GM19452 (cell line): Measurements from ENCODE around the gene MAP1B.

ENCODE experiments used
- ATAC-seq: cut with Tn5 transposase; IDR thresholded peaks from one replicate; pipeline ENCODE4 v1.9.1; 2021; ENCODE audit not compliant: unreplicated experiment

Gene MAP1B

DNA sequence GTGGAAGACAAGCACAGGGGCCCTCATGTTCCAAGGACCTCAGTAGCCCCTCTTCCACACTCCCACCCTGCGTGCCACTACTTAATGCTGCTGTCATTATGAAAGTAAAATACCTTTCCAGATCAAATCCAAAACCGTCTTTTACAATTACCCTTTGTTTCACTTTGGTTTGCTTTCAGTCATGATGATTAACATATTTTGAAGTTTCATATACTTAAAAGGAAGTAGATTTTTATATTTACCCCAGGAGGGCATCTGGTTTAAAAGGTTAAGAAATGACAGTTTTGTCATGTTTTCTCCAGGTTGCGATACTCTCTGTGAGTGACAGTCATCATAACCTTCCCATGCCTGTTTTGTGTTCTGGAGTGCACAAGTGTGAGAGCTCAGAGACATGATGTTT, 13.5 kb upstream of the MAP1B start:
- peak; percentile 66 for ATAC-seq

DNA sequence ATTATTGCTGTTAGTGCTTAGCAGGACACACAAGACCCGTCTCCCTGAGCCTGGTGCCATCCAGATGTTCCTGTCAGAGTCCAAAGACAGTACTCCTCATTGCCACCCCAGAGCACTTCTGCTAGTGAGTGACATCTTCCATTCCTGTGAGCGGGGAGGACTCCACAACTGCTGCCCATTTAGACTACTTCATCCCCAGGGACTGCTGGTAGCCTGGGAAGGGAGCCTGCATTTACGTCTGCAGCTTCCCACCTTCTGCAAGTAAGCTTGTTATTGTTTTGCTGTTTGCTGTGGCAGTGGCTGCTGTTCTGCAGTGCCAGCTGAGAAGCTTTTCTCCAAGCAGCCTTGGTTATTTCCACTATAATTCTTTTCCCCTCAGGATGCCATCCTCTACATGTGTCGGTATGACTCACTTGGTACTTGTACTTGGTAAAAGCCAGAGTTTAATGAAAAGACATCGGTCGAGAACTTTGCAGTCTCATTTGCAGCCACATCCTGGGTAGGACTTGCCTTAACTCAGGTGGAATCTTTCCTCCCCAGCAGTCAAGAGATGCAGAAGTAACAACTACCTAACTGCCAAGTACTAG, 10.6 kb upstream of the MAP1B start:
- ATAC-seq, result no peak

GRCh38 chr5:72101828-72102227, 5.4 kb upstream of the MAP1B start:
- ATAC-seq, result no peak

GRCh38 chr5:72106817-72107130, 501 bp upstream of the MAP1B start:
- no peak for ATAC-seq

- ATAC-seq, result peak; percentile 48
These were observed 576 bp downstream of the MAP1B start for GRCh38 chr5:72107901-72108201.

GRCh38 chr5:72108202-72109061, 1.2 kb downstream of the MAP1B start:
- peak; percentile 35 for ATAC-seq

GRCh38 chr5:72109062-72109411, 1.8 kb downstream of the MAP1B start:
- no peak for ATAC-seq

DNA sequence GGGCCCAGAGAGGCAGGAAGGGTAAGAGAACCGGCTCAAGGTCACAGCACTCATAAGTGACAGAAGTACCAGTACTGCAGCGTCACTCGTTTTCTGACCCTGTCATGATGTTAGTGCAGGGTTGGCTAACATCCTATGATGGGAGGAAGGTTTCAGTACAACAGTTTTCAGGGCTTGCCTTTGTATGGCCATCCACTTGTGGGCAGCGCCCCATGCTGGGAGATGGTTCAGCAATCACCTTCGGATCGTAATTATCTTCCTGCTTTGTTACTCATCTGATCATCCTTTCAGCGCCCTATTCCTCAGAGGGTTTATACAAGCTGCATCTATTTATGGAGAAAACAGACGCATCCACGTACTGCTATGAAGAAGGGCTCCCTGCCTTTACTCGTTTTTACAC, 2.4 kb downstream of the MAP1B start:
- no peak for ATAC-seq

- no peak for ATAC-seq
These were observed 3.2 kb downstream of the MAP1B start for GRCh38 chr5:72110394-72111013.

GRCh38 chr5:72112389-72112788, 5.1 kb downstream of the MAP1B start:
- ATAC-seq, result no peak

- ATAC-seq, result no peak
These were observed 7.4 kb downstream of the MAP1B start for GRCh38 chr5:72114629-72115028.

DNA sequence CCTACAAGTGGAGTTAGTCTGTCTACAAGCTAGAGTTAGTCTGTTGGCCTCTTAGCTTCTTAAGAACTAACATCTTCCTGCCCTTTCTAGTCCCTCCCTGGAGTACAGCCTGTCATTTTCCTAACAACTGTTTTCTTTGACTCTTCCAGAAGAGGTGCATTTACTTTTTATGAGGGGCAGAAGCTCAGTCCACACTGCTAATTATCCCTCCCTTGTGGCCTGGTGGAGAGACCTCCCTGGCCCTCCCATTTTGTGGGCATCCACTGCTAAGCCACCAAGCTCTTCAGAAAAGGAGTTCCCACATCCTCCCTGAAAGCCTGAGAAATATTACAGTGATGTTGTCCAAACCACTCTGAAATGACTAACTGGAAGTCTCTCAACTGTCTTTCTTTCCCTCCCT, 8.0 kb downstream of the MAP1B start:
- ATAC-seq, result no peak

- no peak for ATAC-seq
These were observed 10.0 kb downstream of the MAP1B start for GRCh38 chr5:72117307-72117706.

DNA sequence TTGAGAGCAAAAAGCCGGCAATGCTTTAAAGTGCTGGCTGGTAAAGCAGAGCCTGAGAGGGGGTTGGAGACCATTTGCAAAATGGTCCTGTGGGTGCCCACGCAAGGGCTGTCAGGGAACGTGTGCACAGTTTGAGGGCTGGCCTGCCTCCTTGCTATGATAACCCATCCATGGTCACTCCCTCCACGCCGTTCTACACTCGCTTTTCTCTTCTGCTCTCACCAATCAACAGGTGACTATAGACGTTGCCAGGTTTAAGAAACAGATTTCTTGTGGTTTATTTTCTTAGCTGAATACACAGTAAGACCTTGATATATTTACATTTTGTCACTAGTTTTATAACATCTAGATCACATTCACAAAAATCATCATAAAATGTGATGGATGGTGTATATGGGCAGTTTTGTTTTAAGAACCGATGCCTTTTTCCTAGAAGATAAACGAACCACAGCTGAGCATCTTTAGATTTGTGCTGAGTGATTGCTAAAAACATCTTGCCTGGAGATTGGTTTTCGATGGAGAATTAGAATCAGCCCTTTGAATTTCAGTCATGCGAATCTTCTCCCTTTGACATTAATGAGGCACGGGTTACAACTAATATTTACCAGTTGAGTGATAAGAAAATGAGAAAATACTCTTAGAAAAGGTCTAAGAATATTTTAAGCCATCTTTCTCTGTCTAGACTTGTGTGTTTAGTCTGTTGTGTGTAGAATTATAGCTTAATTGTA, 13.9 kb downstream of the MAP1B start:
- ATAC-seq, result no peak

- no peak for ATAC-seq
These were observed 14.6 kb downstream of the MAP1B start for GRCh38 chr5:72121780-72122445.

DNA sequence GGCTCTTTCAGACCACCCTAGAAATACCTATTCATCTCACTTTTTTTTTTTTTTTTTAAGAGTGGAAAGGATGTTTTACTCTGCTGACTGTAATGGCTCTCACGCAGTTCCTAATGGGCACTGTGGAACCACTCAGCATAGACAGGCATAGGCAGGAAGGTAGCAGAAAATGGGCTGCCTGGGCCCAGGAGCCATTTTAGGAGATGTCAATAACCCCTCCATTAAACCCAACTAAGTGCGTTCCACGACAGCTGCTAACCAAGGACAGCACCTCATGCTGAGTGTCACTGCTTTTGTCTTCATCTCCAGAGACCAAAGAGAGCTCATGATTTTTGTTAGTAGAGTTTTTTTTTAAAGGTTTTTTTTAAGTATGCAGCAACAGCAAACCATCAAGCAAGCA, 15.3 kb downstream of the MAP1B start:
- no peak for ATAC-seq

DNA sequence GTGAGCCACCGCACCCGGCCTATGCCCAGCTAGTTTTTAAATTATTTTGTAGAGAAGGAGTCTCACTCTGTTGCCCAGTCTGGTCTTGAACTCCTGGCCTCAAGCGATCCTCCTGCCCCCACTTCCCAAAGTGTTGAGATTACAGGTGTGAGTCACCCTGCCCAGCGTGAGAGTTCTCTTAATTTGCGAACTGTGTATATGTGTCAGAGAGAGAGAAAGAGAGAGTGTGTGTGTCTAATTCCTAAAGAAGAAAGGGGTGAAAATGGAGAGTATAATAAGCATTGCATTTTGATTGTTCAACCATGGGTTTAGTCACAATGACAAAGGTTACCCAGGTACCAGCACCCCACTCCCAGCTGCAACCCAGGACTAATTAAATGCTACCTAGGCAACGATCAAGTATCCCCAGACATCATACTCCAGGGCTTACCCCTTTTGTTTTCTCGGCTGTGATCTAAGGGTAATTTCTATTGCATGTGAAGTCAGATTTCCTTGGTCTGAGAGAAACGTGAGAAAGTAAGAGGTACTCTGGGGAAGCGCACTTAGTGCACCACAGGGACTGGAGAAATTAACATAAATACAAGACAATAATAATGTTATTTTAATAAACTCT, 16.6 kb downstream of the MAP1B start:
- no peak for ATAC-seq

DNA sequence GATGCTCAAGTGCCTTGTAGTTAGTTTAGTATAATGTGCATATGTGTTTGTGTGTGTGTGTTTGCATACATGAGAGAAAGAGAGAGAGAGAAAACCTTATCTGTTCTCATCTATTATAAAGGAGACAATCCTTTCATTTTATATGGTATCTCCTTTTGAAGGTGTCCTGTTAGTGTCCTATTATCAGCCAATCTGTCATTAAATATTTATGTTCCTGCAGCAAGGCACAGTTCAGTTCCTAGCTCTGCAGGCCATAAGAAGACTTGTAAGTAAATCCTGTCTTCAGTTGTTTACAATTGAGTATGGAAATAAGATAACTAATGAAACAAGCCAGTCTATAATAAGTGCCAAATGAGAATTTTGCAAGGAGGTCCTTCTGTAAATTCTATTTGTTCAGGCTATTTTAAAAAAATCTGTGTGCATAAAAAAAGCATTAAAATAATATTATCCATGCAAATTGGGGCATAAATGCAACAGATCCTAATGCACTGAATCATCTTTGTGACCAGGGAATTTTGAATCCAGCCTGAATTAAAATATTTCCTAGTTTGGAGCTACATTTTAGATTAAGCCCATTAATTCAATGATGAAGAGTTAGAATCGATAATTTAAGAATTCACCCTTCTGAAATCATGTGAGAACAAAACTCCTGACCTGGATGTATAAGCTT, 18.1 kb downstream of the MAP1B start:
- ATAC-seq, result no peak

DNA sequence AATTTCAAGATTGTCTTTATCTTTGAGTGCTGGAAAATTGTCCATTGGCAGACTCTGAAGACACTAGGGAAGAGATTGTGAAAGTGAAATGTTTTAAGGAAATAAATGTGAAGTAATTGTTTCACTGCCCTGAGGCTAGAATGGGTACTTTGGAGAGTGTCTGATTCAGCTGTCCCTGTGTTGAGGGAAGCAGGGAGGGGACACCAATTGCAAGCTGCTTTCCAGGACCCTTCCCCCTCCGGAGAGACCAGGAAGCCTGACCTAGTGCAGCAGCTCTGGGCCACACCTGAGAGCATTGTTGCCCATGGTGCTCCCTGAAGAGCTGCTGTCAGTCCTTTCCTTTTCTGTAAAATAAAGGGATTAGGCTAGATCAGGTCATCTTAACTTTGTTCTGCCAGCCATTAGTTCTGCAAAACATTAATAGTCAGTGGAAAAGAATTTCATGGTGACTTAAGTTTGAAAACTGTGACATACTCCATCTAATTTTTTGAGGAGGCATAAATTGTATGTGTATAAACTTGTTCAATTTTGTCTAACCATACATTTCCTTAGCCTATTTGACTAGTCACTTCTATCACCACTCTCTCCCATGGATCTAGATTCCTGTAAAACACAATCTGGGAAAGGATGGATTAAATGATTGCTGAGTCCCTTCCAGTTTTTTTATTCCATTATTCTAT, 18.8 kb downstream of the MAP1B start:
- ATAC-seq, result no peak

DNA sequence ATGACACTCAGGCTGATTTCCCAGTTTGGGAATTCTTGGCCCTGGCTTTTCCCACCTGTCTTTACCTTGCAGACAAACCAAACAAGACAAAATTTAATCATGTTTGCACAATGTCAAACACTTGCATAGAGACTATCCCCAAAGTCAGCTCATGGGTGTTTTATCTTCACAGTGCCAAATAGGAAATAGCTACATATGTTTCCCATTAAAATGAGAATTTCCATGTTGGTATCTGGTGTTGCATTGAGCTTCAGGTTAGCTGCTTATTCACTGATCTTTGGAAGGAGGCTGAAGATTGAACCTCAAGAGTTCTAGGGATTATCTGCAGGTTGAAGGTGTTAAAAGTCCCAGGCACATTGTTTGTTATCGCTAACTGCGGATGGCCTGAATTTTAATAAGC, 19.5 kb downstream of the MAP1B start:
- no peak for ATAC-seq
